IMR-90 (cell line): ENCODE results near the gene NPIPB2.

Source experiments
- CEBPB ChIP-seq: IDR thresholded peaks from 2 replicates; pipeline ENCODE4 v1.6.1; 2012; ENCODE audit warnings: low read depth, low read length, improper control_type of control experiment
- FOS ChIP-seq: fragments of 150-350 bp; IDR thresholded peaks from 2 replicates; pipeline ENCODE4 v1.6.1; 2016; ENCODE audit warnings: low read depth, low read length
- MAFK ChIP-seq: IDR thresholded peaks from 2 replicates; pipeline ENCODE4 v1.6.1; 2012; ENCODE audit warnings: low read depth, low read length, improper control_type of control experiment
- POLR2A ChIP-seq: IDR thresholded peaks from 2 replicates; pipeline ENCODE4 v1.6.1; 2012; ENCODE audit warnings: mild to moderate bottlenecking, low read depth, low read length
- RAD21 ChIP-seq: IDR thresholded peaks from 2 replicates; pipeline ENCODE4 v1.6.1; 2012; ENCODE audit warnings: low read length, improper control_type of control experiment
- RCOR1 ChIP-seq: IDR thresholded peaks from 2 replicates; pipeline ENCODE4 v1.6.1; 2012; ENCODE audit warnings: mild to moderate bottlenecking, low read length, improper control_type of control experiment; ENCODE audit not compliant: insufficient replicate concordance
- RFX5 ChIP-seq: IDR thresholded peaks from 2 replicates; pipeline ENCODE4 v1.8.0; 2012; ENCODE audit warnings: low read depth, mild to moderate bottlenecking, low read length, moderate library complexity
- TF ChIP-seq, protein P1 (sequence below): conservative IDR thresholded peaks from 2 replicates; pipeline ENCODE4 v1.5.1; 2012; ENCODE audit warnings: mild to moderate bottlenecking, low read depth, low read length, improper control_type of control experiment

DNA sequence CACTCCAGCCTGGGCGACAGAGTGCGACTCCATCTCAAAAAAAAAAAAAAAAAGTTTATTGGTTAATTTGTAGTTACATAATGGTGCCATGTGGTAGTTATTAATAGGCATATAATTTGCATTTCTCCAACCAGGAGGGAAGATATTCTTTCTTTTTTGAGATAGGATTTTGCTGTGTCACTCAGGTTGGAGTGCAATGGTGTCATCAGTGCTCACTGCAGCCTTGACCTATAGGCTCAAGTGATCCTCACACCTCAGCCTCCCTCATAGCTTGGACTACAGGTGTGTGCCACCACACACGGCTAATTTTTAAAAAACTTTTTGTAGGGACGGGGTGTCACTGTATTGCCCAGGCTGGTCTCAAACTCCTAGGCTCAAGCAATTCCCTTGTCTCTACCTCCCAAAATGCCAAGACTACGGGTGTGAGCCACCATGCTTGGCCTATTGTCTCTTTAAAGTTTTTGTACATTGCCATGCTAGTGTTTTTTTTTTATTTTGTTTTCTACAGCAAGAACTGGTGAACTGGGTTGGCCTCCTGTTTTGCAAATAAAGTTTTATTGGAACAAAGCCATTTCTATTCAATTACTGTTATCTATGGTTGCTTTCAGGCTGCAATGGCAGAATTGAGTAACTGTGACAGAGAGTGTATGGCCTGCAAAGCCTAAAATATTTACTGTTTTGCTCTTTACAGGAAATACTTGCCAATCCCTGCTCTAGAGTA, 46.6 kb upstream of the NPIPB2 start:
- TF ChIP-seq RCOR1 (no peak), RFX5 (no peak), POLR2A (no peak), RAD21 (no peak), MAFK (no peak), CEBPB (no peak), FOS (no peak)
- TF ChIP-seq, protein P1, sequence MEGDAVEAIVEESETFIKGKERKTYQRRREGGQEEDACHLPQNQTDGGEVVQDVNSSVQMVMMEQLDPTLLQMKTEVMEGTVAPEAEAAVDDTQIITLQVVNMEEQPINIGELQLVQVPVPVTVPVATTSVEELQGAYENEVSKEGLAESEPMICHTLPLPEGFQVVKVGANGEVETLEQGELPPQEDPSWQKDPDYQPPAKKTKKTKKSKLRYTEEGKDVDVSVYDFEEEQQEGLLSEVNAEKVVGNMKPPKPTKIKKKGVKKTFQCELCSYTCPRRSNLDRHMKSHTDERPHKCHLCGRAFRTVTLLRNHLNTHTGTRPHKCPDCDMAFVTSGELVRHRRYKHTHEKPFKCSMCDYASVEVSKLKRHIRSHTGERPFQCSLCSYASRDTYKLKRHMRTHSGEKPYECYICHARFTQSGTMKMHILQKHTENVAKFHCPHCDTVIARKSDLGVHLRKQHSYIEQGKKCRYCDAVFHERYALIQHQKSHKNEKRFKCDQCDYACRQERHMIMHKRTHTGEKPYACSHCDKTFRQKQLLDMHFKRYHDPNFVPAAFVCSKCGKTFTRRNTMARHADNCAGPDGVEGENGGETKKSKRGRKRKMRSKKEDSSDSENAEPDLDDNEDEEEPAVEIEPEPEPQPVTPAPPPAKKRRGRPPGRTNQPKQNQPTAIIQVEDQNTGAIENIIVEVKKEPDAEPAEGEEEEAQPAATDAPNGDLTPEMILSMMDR = no peak
